Spleen (tissue), 11 donors: Measurements from ENCODE around the gene TMEM86B. TPM values are rescaled to one million over a fixed set of nuclear protein-coding genes. Genes with fewer than 3 reads are reported as not detected.

Experiments used
- DNase-seq: peaks from one replicate; pipeline ENCODE4 v3.0.0-alpha.2; 2020
- H3K27ac ChIP-seq, 8 donors: fragments of 200-600 bp; sonication (generic) in 7 of 8; 1 replicate in 4 of 8; 2 replicates in 4 of 8; pipeline versions ENCODE4 v1.5.0 to v1.8.0; 2016 to 2021; ENCODE audit warnings: inconsistent platforms in 4 of 8, mild to moderate bottlenecking in 4 of 8, moderate library complexity in 1 of 8
- H3K27me3 ChIP-seq, 7 donors: fragments of 200-600 bp; sonication (generic) in 6 of 7; replicated peaks in 1 of 7; 1 replicate in 4 of 7; 2 replicates in 3 of 7; pipeline versions ENCODE4 v1.5.0 to v1.8.0; 2016 to 2021; ENCODE audit warnings: inconsistent platforms in 3 of 7, mild to moderate bottlenecking in 1 of 7
- H3K36me3 ChIP-seq, 6 donors: fragments of 200-600 bp; sonication (generic) in 5 of 6; 1 replicate in 4 of 6; 2 replicates in 2 of 6; pipeline versions ENCODE4 v1.5.0 to v1.8.0; 2016 to 2021; ENCODE audit warnings: inconsistent platforms in 2 of 6
- H3K4me1 ChIP-seq, 6 donors: fragments of 200-600 bp; sonication (generic) in 5 of 6; 1 replicate in 3 of 6; 2 replicates in 3 of 6; pipeline versions ENCODE4 v1.5.0 to v1.8.0; 2016 to 2021; ENCODE audit warnings: inconsistent platforms in 3 of 6
- H3K4me3 ChIP-seq, 8 donors: fragments of 200-600 bp; sonication (generic) in 7 of 8; 1 replicate in 4 of 8; 2 replicates in 4 of 8; pipeline versions ENCODE4 v1.5.0 to v1.8.0; 2016 to 2021; ENCODE audit warnings: inconsistent platforms in 4 of 8, mild to moderate bottlenecking in 4 of 8, moderate library complexity in 2 of 8
- H3K9me3 ChIP-seq, 8 donors: fragments of 200-600 bp; sonication (generic) in 7 of 8; 1 replicate in 4 of 8; 2 replicates in 4 of 8; pipeline versions ENCODE4 v1.5.0 to v1.8.0; 2016 to 2021; ENCODE audit warnings: inconsistent platforms in 4 of 8
- CTCF ChIP-seq, 11 experiments: fragments of 200-600 bp in 7 of 11; fragments of 450-650 bp in 4 of 11; sonication (generic) in 4 of 11; IDR thresholded peaks in 8 of 11; conservative IDR thresholded peaks in 3 of 11; 1 replicate in 7 of 11; 2 replicates in 4 of 11; pipeline versions ENCODE4 v1.4.0 to v1.8.0; 2016 to 2021; ENCODE audit warnings: antibody characterized with exemption in 11 of 11, inconsistent platforms in 4 of 11, mild to moderate bottlenecking in 1 of 11
- POLR2A ChIP-seq, 3 donors: fragments of 450-650 bp; IDR thresholded peaks; one replicate each; pipeline ENCODE4 v1.5.1; 2017; ENCODE audit warnings: antibody characterized with exemption in 3 of 3, mild to moderate bottlenecking in 1 of 3
- POLR2AphosphoS5 ChIP-seq, 3 donors: sonication (generic); formaldehyde crosslinking; IDR thresholded peaks; one replicate each; pipeline ENCODE4 v1.5.1; 2017; ENCODE audit warnings: antibody characterized with exemption in 3 of 3
- WGBS, 5 donors: extraction: QIAGEN DNeasy Blood & Tissue Kit in 3 of 5; methylation state at CpG; one replicate each; pipeline versions ENCODE4 v1.1.5 to v1.1.7; 2013 to 2018; 5-methylcytosine and 5-hydroxymethylcytosine counted together
- intact Hi-C: fragments of 100-400 bp; cut with DNase I; formaldehyde crosslinking; loops from one replicate; pipeline ENCODE4 v1.15.0; 2023; ENCODE audit warnings: low total_unique reads
- polyA plus RNA-seq, 3 donors: library from polyadenylated mRNA; stranded (reverse); fragments of 200-250 nt; gene quantifications; one replicate each; pipeline ENCODE4 v1.2.1, GENCODE V29; 2013
- total RNA-seq, 7 donors: library from RNA; depleted of rRNA in 3 of 7; stranded (reverse); fragments of >200 nt in 3 of 7; fragmentation: NEBNext Ultra II Directional in 4 of 7; extraction: Animal tissue kit (Norgen Biotek cat#: 25700) in 4 of 7; gene quantifications; one replicate each; pipeline versions ENCODE4 v1.1.0 to v1.2.1, GENCODE V29; 2016 to 2021
- donor health status: healthy with polysubstance abuse.
- donor health status: DM: no; HTN: no; CAD: no; lungs with moderate emphysema.
- donor health status: DM: no; HTN: no; CAD: no.
- donor health status: Bipolar disorder and iron deficiency.
- donor health status: healthy.
- donor health status: DM: no; HTN: no; CAD: no.
- donor health status: DM: yes; HTN: yes; CAD: no.

Gene TMEM86B
- total and polyA plus RNA-seq, 10 donors = 7.5 to 31.5 (median 10.5) TPM

- Histone ChIP-seq H3K36me3 (peaks cover 22 to 100% (median 96%) of the 10 kb centered on the region in 6 donors), H3K4me3 (no peak overlapping the region), H3K4me1 (peaks cover 0 to 13% (median 9%) of the 10 kb centered on the region in 6 donors), H3K9me3 (no peaks in the 10 kb centered on the region), H3K27ac (no peak overlapping the region), H3K27me3 (no peaks in the 10 kb centered on the region)
- WGBS, 5 donors = 86 to 92% (median 87%) methylated on average over 7 of the region's 7 CpGs
- TF ChIP-seq POLR2A (IDR thresholded peaks at IDR 0.05) = no peak
- no peak for TF ChIP-seq CTCF (IDR thresholded peaks at IDR 0.05 in 8 of 11, conservative IDR thresholded peaks at IDR 0.05 in 3 of 11)
- no peak for TF ChIP-seq POLR2AphosphoS5 (IDR thresholded peaks at IDR 0.05)
- intact Hi-C loops = no loop called here
- peak; percentile 47 for DNase-seq
Observed at GRCh38 chr19:55242517-55242916, 14.0 kb upstream of the TMEM86B start.

GRCh38 chr19:55241935-55242464, 13.4 kb upstream of the TMEM86B start:
- H3K4me3 ChIP-seq = no peak overlapping the region
- no peaks in the 10 kb centered on the region for H3K27me3 ChIP-seq
- no peak for DNase-seq
- intact Hi-C loops = no loop called here
- no peak overlapping the region for H3K27ac ChIP-seq
- H3K9me3 ChIP-seq = no peaks in the 10 kb centered on the region
- 86 to 95% (median 93%) methylated on average over 11 to 16 of the region's 16 CpGs for WGBS, 5 donors
- TF ChIP-seq POLR2AphosphoS5 (IDR thresholded peaks at IDR 0.05) = peak in 2 of 3 donors; percentile 13 to 23
- TF ChIP-seq CTCF (IDR thresholded peaks at IDR 0.05 in 8 of 11, conservative IDR thresholded peaks at IDR 0.05 in 3 of 11) = no peak
- TF ChIP-seq POLR2A (IDR thresholded peaks at IDR 0.05) = no peak
- H3K4me1 ChIP-seq = peaks cover 0 to 8% (median 4%) of the 10 kb centered on the region in 6 donors
- H3K36me3 ChIP-seq = peaks cover 23 to 100% (median 99%) of the 10 kb centered on the region in 6 donors

- DNase-seq = peak; percentile 63
Observed at GRCh38 chr19:55241143-55241934, 12.8 kb upstream of the TMEM86B start.

More at GRCh38 chr19:55241143-55241934, 12.8 kb upstream of the TMEM86B start:
- Histone ChIP-seq H3K4me3 (no peak overlapping the region), H3K9me3 (no peaks in the 10 kb centered on the region), H3K4me1 (peaks cover 0 to 1% (median 0%) of the 10 kb centered on the region in 6 donors), H3K27ac (no peak overlapping the region), H3K27me3 (no peaks in the 10 kb centered on the region), H3K36me3 (peaks cover 23 to 100% (median 99%) of the 10 kb centered on the region in 6 donors)
- intact Hi-C loops = no loop called here
- 90 to 95% (median 93%) methylated on average over 29 to 37 of the region's 37 CpGs for WGBS, 5 donors
- TF ChIP-seq POLR2AphosphoS5 (IDR thresholded peaks at IDR 0.05) (peak in 1 of 3 donors; percentile 54), CTCF (IDR thresholded peaks at IDR 0.05 in 8 of 11, conservative IDR thresholded peaks at IDR 0.05 in 3 of 11) (no peak)
